AG04450 (cell line): ENCODE results near the gene GMIP. TPM values are rescaled to one million over a fixed set of nuclear protein-coding genes. Genes with fewer than 3 reads are reported as not detected.
A peak's percentile ranks its signal among the peaks of the same experiment; 100 is the strongest.

Experiments used
- CTCF ChIA-PET: fragments of 300-600, 350-600 bp; formaldehyde crosslinking; extraction: SDS; loops from one replicate; lab custom pipeline; 2022; ENCODE audit warnings: antibody characterized with exemption, inconsistent platforms; lab: Charles Lee
- POLR2A ChIA-PET: fragments of 350-600 bp; formaldehyde crosslinking; extraction: SDS; loops from one replicate; lab custom pipeline; 2021; ENCODE audit warnings: antibody characterized with exemption, inconsistent platforms; lab: Yijun Ruan, JAX
- DNase-seq: peaks from one replicate; pipeline ENCODE4 v3.0.0-alpha.2; 2011; ENCODE audit warnings: low read depth, low spot score
- H3K27ac ChIP-seq: one replicate; pipeline ENCODE4 v1.5.1; 2012; ENCODE audit warnings: low read depth, low read length, control low read depth
- H3K27me3 ChIP-seq: one replicate; pipeline ENCODE4 v1.6.0; 2012; ENCODE audit warnings: low read length; ENCODE audit not compliant: control insufficient read depth, insufficient read depth
- H3K4me3 ChIP-seq: 2 replicates; pipeline ENCODE4 v1.5.1; 2011; ENCODE audit warnings: mild to moderate bottlenecking, low read depth, low read length, control low read depth
- H3K9me3 ChIP-seq: 2 replicates; pipeline ENCODE4 v1.5.1; 2012; ENCODE audit warnings: low read length; ENCODE audit not compliant: control insufficient read depth, insufficient read depth
- CTCF ChIP-seq: IDR thresholded peaks from 2 replicates; pipeline ENCODE4 v1.5.1; 2011; ENCODE audit warnings: low read depth, low read length, control low read depth, inconsistent platforms
- polyA plus RNA-seq: library from polyadenylated mRNA; depleted of rRNA; stranded (reverse); fragments of >200 nt; gene quantifications from 2 replicates; pipeline ENCODE4 v1.2.3, GENCODE V29; 2011

Gene GMIP
- polyA plus RNA-seq, 1 experiment, result 3.1 TPM

DNA sequence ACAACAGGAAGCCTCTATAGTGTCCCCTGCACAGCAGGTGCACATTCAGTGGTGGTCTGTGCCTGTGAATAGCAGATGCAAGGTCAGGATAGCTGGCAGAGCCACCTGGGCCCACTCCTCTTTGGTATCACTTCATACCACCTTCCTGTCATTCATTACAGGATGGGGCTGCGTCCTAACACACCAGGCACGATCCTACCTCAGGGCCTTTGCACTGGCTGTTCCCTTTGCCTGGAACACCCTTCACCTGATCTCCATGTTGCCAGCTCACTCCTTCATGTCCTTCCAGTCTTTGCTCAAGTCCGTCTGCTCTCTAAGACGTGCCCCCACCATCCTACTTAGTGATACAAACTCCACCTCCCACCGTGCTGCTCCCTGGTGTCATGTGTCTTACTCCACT lies 10.8 kb downstream of the GMIP start:
- ChIA-PET CTCF (no interaction called here), POLR2A (no interaction called here)
- Histone ChIP-seq H3K27me3 (no peaks in the 10 kb centered on the region), H3K27ac (no peak overlapping the region), H3K9me3 (peaks cover 4% of the 10 kb centered on the region; the same call in 1 of the 2 replicates), H3K4me3 (no peak overlapping the region)
- no peak for DNase-seq
- no peak for TF ChIP-seq CTCF

DNA sequence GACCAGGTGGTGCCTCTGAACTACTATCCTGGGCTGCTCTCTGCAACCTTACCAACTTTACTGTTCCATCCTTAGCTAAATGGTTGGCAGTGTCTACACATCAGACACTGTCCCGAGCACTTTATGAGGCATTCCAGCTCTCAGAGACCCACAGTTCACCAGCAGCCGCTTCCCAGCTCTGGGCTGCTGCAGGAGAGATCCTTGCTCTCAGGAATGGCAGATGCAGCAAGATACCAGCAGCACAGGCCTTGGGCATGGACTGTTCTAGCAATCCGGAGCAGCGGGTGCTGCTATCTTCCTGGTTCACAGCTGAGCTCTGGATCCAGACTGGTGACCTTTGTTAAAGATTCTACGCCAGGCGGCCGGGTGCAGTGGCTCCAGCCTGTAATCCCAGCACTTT lies 12.1 kb downstream of the GMIP start:
- Histone ChIP-seq H3K9me3 (peaks cover 4% of the 10 kb centered on the region; the same call in 1 of the 2 replicates), H3K27me3 (no peaks in the 10 kb centered on the region), H3K4me3 (no peak overlapping the region), H3K27ac (no peak overlapping the region)
- no peak for DNase-seq
- TF ChIP-seq CTCF, result no peak
- ChIA-PET POLR2A (interaction anchor here (0.8 kb wide), 1 partner anchor 190 kb away, joined by 3 read pairs; the partner anchor contains the start of gene ZNF506), CTCF (interaction anchor here (1.5 kb wide), 1 partner anchor 12 kb away, joined by 4 read pairs; the partner anchor contains the start of gene GMIP)

DNA sequence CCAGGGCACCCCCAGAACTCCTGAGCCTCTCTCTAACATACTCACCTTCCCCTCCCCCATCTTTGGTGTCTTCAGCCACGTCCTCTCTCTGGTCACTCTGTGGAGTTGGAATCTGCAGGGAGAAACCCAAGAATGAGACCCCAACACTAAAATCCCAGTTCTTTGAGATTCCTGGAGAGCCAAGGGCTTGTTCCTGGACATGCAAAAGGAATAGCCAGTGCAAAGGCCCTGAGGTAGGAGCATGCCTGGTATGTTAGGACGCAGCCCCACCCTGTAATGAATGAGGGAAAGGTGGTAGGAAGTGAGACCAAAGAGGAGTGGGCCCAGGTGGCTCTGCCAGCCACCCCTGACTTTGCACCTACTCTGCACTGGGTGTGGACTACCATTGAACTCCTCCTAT lies 13.0 kb downstream of the GMIP start:
- CTCF ChIA-PET, result no interaction called here
- H3K4me3 ChIP-seq, result no peak overlapping the region
- TF ChIP-seq CTCF, result no peak
- POLR2A ChIA-PET, result no interaction called here
- no peaks in the 10 kb centered on the region for H3K27me3 ChIP-seq
- H3K27ac ChIP-seq, result no peak overlapping the region
- DNase-seq, result no peak
- peaks cover 4% of the 10 kb centered on the region; the same call in 1 of the 2 replicates for H3K9me3 ChIP-seq

DNA sequence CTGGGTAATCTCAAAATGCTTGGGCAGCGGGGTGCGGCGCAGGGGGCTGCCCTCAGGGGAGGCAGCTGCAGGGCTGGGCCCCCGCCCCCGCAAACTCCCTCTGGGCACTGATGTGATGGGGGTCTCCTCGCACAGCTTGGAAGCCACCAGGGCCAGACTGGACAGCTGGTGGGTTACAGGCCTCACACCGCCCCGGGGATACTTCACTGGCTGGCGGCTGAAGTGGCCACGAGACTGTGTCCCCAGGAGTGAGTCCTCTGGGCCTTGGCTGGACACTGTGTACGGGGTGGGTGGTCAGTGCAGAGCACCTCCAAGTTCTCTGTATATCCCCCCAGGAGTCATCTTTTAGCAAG lies 13.4 kb downstream of the GMIP start:
- peaks cover 4% of the 10 kb centered on the region; the same call in 1 of the 2 replicates for H3K9me3 ChIP-seq
- H3K27me3 ChIP-seq, result no peaks in the 10 kb centered on the region
- no peak overlapping the region for H3K27ac ChIP-seq
- ChIA-PET CTCF (no interaction called here), POLR2A (no interaction called here)
- DNase-seq, result no peak
- no peak for TF ChIP-seq CTCF
- H3K4me3 ChIP-seq, result no peak overlapping the region

GRCh38 chr19:19628501-19629134 lies 14.8 kb downstream of the GMIP start:
- Histone ChIP-seq H3K9me3 (peaks cover 4% of the 10 kb centered on the region; the same call in 1 of the 2 replicates), H3K27ac (no peak overlapping the region), H3K4me3 (peak overlapping the region; percentile 43), H3K27me3 (no peaks in the 10 kb centered on the region)
- POLR2A ChIA-PET, result no interaction called here
- CTCF ChIA-PET, result interaction anchor here (0.9 kb wide), 1 partner anchor 99 kb away, joined by 3 read pairs; no protein-coding TSS in a partner anchor
- TF ChIP-seq CTCF, result no peak
- DNase-seq, result no peak
